Natural killer cell treated with Interleukin-12 subunit alpha and Interleukin-12 subunit beta and Interleukin-15 and Interleukin-18, amount 100 ng/mL, for 72 hours (primary cell): ENCODE measurements around the gene TMEM191C. TPM values are rescaled to one million over a fixed set of nuclear protein-coding genes. Genes with fewer than 3 reads are reported as not detected.
"Not testable (repeated sequence)": the region's sequence is repeated elsewhere in the genome, so short reads cannot be mapped to it uniquely, and the experiment has no call there.

Source experiments
- ATAC-seq, 2 donors: fragments of 150-1000 bp; cut with Tn5 transposase in 1 of 2; sonication (Bioruptor Pico), chemical (Tn5 transposase) in 1 of 2; 2 replicates each; pipeline ENCODE4 v1.10.0; 2021
- DNase-seq: peaks from one replicate; pipeline ENCODE4 v3.0.0; 2022; ENCODE audit warnings: low spot score
- H3K27ac Mint-ChIP-seq, 2 donors: 1 replicate in 1 of 2; 2 replicates in 1 of 2; pipeline ENCODE4 v1.8.0; 2022; ENCODE audit warnings: mixed read lengths in 2 of 2, mild to moderate bottlenecking in 1 of 2, moderate library complexity in 1 of 2
- H3K27me3 Mint-ChIP-seq, 2 donors: 1 replicate in 1 of 2; 2 replicates in 1 of 2; pipeline ENCODE4 v1.8.0; 2022; ENCODE audit warnings: mixed read lengths in 2 of 2
- H3K36me3 Mint-ChIP-seq: one replicate; pipeline ENCODE4 v1.8.0; 2022; ENCODE audit warnings: mixed read lengths
- H3K4me1 Mint-ChIP-seq, 2 donors: 1 replicate in 1 of 2; 2 replicates in 1 of 2; pipeline ENCODE4 v1.8.0; 2022; ENCODE audit warnings: low read depth in 2 of 2, mixed read lengths in 2 of 2, mild to moderate bottlenecking in 1 of 2
- H3K4me3 Mint-ChIP-seq: one replicate; pipeline ENCODE4 v1.8.0; 2022; ENCODE audit warnings: mixed read lengths
- H3K9me3 Mint-ChIP-seq: 2 replicates; pipeline ENCODE4 v1.8.0; 2022; ENCODE audit warnings: mixed read lengths
- total RNA-seq, 2 donors: library from RNA; stranded (reverse); gene quantifications; one replicate each; pipeline ENCODE4 v1.2.3, GENCODE V29; 2022

The TMEM191C gene
- total RNA-seq, 2 donors from 2014 or later = 1.4 to 3.5 TPM

DNA sequence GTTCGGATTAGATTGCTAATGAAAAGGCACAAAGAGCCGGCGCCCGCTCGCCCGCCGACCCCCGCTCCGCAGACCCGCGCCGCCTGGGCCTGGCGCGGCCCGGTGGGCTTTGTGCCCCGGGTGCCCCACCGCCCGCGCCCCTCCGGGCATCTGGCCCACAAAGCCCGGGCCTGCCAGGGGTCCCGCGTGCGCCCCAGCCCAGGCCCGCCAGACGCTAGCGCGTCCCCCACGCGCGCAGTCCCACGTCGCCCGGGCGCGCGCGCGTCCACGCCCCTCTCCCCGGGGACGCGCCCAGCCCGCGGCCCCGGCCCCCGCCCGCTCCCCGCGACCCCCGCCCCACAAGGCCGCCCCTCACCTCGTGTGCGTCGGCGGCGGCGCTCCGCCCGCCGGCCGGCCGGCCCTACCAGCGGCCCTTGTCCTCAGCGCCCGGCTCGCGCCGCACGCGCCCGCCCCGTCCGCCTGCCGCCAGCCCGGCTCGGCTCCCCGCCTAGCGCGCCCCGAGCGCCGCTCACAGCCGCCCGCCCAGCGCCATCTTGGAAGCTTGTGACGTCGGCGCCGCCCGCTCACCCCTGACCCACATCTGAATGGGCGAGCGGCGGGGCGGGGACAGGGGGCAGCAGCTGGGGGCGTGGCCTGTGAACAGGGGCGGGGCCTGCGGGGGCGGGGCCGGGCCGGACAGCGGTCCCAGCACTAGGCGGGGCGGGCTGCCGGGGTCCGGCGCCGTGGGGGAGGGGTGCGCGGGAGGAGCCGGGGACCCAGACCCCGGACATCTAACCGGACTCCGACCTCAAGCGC lies 50.0 kb downstream of the TMEM191C start:
- H3K4me1 Mint-ChIP-seq, DNase-seq, H3K4me3 Mint-ChIP-seq, H3K36me3 Mint-ChIP-seq, H3K27ac Mint-ChIP-seq, H3K9me3 Mint-ChIP-seq, H3K27me3 Mint-ChIP-seq: not testable (repeated sequence)
- ATAC-seq = peak; percentile 94 to 95

Other genes with a start within 250 kb of the TMEM191C start
- 1 to 10 TPM in 1 of 2 donors, under 1 TPM in 1; 0.14 to 1.4 TPM for gene RIMBP3B, start 83.6 kb upstream of the TMEM191C start, total RNA-seq
- gene HIC2, start 50.0 kb upstream of the TMEM191C start, total RNA-seq = 1 to 10 TPM; 7.4 to 9.7 TPM
- gene RIMBP3C, start 84.1 kb downstream of the TMEM191C start, total RNA-seq = 1 to 10 TPM in 1 of 2 donors, under 1 TPM in 1; 0.50 to 1.4 TPM
- 100 to 1,000 TPM in 1 of 2 donors, 10 to 100 TPM in 1; 86.3 to 114 TPM for gene UBE2L3, start 100.3 kb downstream of the TMEM191C start, total RNA-seq
- gene YDJC, start 162.6 kb downstream of the TMEM191C start, total RNA-seq = 10 to 100 TPM; 43.1 to 68.6 TPM
- 1 to 10 TPM; 2.0 to 2.5 TPM for gene CCDC116, start 165.4 kb downstream of the TMEM191C start, total RNA-seq
- gene SDF2L1, start 174.9 kb downstream of the TMEM191C start, total RNA-seq = 100 to 1,000 TPM; 102 to 127 TPM
- 10 to 100 TPM; 50.4 to 62.9 TPM for gene PPIL2, start 198.6 kb downstream of the TMEM191C start, total RNA-seq